Activated gamma-delta T cell (primary cell): Measurements from ENCODE around the gene ZBTB24.
"Not testable (repeated sequence)": the region's sequence is repeated elsewhere in the genome, so short reads cannot be mapped to it uniquely, and the experiment has no call there.

ENCODE experiments used
- DNase-seq: peaks from one replicate; lab custom pipeline; 2025; lab: John Stamatoyannopoulos, UW

ZBTB24 gene

GRCh38 chr6:109471105-109471810 is 11.8 kb downstream of the ZBTB24 start:
- no peak for DNase-seq

GRCh38 chr6:109469591-109470189 is 13.3 kb downstream of the ZBTB24 start:
- DNase-seq: no peak

GRCh38 chr6:109467696-109468095 is 15.3 kb downstream of the ZBTB24 start:
- DNase-seq: no peak

GRCh38 chr6:109466212-109466923 is 16.7 kb downstream of the ZBTB24 start:
- no peak for DNase-seq

- DNase-seq: no peak
These were observed 17.2 kb downstream of the ZBTB24 start for GRCh38 chr6:109465772-109466171.

- DNase-seq: no peak
These were observed 21.1 kb downstream of the ZBTB24 start for GRCh38 chr6:109461733-109462526.

- not testable (repeated sequence) for DNase-seq
These were observed 21.8 kb downstream of the ZBTB24 start for GRCh38 chr6:109461205-109461604.

- DNase-seq: no peak
These were observed 22.7 kb downstream of the ZBTB24 start for GRCh38 chr6:109460161-109460829.

GRCh38 chr6:109458774-109459531 is 24.1 kb downstream of the ZBTB24 start:
- DNase-seq: no peak

- no peak for DNase-seq
These were observed 25.4 kb downstream of the ZBTB24 start for GRCh38 chr6:109457562-109457996.

- DNase-seq: no peak
These were observed 26.1 kb downstream of the ZBTB24 start for GRCh38 chr6:109456710-109457561.

GRCh38 chr6:109456111-109456583 is 26.9 kb downstream of the ZBTB24 start:
- DNase-seq: no peak

GRCh38 chr6:109455437-109456110 is 27.4 kb downstream of the ZBTB24 start, which contains the start of gene MICAL1:
MICAL1 (minus strand) TSS chr6:109455772; CDS start chr6:109454196, 1,576 bp downstream.
- DNase-seq: peak; percentile 76

GRCh38 chr6:109454496-109455436 is 28.3 kb downstream of the ZBTB24 start:
- DNase-seq: peak; percentile 58

GRCh38 chr6:109453594-109454495 is 29.2 kb downstream of the ZBTB24 start:
- no peak for DNase-seq

GRCh38 chr6:109453156-109453555 is 29.9 kb downstream of the ZBTB24 start:
- no peak for DNase-seq

GRCh38 chr6:109452181-109452580 is 30.8 kb downstream of the ZBTB24 start:
- DNase-seq: no peak
